GM19452 (cell line): Measurements from ENCODE around the gene SPTY2D1.
A peak's percentile ranks its signal among the peaks of the same experiment; 100 is the strongest.
"Not testable (repeated sequence)": the region's sequence is repeated elsewhere in the genome, so short reads cannot be mapped to it uniquely, and the experiment has no call there.

ENCODE experiments used
- ATAC-seq: cut with Tn5 transposase; IDR thresholded peaks from one replicate; pipeline ENCODE4 v1.9.1; 2021; ENCODE audit not compliant: unreplicated experiment

SPTY2D1 gene, protein sequence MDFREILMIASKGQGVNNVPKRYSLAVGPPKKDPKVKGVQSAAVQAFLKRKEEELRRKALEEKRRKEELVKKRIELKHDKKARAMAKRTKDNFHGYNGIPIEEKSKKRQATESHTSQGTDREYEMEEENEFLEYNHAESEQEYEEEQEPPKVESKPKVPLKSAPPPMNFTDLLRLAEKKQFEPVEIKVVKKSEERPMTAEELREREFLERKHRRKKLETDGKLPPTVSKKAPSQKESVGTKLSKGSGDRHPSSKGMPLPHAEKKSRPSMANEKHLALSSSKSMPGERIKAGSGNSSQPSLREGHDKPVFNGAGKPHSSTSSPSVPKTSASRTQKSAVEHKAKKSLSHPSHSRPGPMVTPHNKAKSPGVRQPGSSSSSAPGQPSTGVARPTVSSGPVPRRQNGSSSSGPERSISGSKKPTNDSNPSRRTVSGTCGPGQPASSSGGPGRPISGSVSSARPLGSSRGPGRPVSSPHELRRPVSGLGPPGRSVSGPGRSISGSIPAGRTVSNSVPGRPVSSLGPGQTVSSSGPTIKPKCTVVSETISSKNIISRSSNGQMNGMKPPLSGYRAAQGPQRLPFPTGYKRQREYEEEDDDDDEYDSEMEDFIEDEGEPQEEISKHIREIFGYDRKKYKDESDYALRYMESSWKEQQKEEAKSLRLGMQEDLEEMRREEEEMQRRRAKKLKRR

DNA sequence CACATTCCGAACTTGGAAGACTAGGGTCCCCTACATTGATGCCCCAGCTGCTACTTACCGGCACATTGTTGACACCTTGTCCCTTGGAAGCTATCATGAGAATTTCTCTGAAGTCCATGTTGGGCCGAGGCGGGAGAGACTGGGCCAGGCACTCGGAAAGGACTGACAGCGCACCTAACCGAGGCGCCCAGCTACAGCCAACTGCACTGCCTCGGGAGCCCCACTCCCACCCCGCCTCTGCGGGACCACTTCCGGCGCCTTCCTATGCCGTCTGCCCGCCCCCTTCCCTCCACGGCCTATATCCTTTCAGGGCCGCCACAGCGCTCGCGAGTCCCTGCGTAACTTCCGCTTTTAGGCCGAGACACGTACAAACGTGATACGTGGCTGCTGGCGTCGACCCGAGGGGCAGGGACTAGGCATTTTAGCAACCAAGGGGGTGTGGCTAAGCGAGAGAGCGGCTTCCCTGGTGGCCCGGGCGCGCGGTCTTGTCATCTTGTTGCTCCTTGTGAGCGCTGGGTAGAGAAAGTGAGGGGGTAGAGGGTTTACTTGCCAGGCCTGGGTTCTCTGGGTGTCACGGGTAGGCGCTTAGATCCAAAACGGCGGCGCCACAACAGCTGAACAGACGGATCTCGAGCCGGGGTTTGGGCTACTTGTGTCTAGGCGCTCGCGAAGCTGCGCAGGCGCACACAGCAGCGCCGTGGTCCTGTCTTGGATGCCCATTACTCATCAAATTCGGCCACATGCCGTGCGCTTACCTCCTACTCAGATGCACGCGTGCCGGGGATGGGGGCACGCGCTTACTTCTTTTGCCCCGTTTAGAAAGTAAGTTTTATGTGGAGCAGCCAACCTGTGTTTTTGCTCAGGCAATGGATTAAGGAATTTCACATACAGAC lies at the start of gene SPTY2D1:
TSS of gene SPTY2D1 (minus strand) at position 203 of the 893 bp plus-strand sequence. CDS start at position 118, 85 bp downstream.
- peak; percentile 94 for ATAC-seq

DNA sequence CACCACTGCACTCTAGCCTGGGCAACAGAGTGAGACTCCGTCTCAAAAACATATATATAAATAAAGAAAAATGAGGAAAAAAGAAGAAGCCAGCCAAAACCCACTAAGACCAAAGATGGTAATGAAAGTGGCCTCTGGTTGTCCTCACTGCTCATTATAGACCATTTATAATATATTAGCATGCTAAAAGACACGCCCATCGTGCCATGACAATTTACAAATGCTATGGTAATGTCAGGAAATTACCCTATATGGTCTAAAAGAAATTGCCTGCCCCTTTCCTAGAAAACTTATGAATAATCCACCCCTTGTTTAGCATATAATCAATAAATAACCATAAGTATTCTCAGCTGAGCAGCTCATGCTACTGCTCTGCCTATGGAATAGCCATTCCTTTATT lies 48.3 kb upstream of the SPTY2D1 start:
- ATAC-seq = no peak

- ATAC-seq = not testable (repeated sequence)
These were observed 47.8 kb upstream of the SPTY2D1 start for GRCh38 chr11:18681949-18682348.

DNA sequence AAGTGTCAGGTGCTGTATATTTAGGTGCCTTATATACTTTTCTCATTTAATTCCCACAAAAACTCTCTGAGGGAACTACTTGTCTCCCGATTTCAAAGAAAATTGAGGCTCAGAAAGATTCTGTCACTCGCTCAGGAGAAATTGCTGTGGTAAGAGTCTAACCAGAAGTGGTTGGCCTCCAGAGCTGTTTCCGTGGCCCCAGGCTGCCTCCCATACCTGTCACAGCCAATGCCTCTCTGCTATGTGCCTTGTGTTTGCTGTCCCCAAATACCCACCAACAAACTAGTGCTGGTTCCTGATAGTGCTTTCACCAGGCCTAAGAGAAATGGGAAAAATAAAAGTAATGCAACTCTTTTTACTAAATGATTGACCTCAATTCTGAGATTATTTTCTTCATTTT lies 43.4 kb upstream of the SPTY2D1 start:
- no peak for ATAC-seq

GRCh38 chr11:18676803-18677202 lies 42.7 kb upstream of the SPTY2D1 start:
- no peak for ATAC-seq

DNA sequence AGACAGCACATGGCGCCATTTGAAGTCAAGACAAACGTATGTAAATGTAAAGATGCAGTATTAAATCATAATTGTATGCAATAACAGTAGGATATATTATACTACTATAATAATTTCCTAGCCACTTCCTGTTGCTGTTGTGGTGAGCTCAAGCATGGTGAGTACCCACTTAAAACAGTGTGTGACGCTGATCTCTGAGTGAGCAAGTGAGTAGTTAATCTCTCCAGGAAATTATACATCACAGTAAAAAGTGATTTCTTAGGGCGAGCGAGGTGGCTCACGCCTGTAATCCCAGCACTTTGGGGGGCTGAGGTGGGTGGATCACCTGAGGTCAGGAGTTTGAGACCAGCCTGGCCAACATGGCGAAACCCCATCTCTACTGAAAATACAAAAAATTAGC lies 38.1 kb upstream of the SPTY2D1 start:
- ATAC-seq = not testable (repeated sequence)

GRCh38 chr11:18671246-18671645 lies 37.1 kb upstream of the SPTY2D1 start:
- ATAC-seq = no peak

DNA sequence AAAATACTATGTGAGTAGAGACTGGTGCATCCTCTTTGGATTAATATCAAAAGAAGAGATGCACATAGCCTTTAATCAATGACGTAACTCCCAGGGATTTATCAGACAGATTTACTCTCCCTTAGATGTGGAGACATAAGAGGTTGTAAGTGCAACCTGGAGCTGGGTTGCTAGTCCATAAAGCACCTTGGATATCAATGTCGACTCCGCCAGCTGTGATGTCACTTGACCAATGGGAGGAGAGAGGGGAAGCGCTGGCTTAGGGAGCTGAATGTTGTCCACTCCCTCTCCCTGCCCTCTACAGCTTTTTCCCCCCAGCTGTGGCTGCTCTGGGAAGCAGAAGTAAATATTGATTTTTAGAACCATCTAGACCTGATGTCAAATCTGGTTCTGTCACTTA lies 35.6 kb upstream of the SPTY2D1 start:
- no peak for ATAC-seq

DNA sequence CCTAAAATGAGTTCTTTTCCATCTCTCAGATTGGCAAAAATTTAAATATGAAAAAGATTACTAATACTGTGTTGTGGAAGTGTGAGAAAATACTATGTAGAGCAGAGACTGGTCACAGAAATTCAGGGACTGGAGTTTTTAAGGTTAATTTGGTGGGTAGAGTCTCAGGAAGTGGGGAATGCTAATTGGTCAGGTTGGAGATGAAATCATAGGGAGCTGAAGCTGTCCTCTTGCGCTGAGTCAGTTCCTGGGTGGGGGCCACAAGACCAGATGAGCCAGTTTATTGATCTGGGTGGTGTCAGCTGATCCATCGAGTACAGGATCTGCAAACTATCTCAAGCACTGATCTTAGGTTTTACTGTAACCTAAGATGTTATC lies 35.1 kb upstream of the SPTY2D1 start:
- no peak for ATAC-seq

GRCh38 chr11:18668131-18668530 lies 34.0 kb upstream of the SPTY2D1 start:
- no peak for ATAC-seq

- not testable (repeated sequence) for ATAC-seq
These were observed 31.3 kb upstream of the SPTY2D1 start for GRCh38 chr11:18665353-18665872.

DNA sequence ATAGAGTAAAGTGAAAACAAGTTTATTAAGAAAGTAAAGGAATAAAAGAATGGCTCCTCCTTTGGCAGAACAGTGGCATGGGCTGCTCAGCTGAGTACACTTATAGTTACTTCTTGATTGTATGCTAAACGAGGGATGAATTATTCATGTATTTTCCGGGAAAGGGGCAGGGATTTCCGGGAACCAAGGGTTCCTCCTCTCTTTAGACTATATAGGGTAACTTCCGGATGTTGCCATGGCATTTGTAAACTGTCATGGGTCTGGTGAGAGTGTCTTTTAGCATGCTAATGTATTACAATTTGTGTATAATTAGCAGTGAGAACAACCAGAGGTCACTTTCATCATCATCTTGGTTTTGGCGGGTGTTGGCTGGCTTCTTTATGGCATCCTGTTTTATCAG lies 23.5 kb upstream of the SPTY2D1 start:
- ATAC-seq = no peak

- no peak for ATAC-seq
These were observed 16.9 kb upstream of the SPTY2D1 start for GRCh38 chr11:18650859-18651557.

- ATAC-seq = no peak
These were observed 16.2 kb upstream of the SPTY2D1 start for GRCh38 chr11:18650353-18650752.

- not testable (repeated sequence) for ATAC-seq
These were observed 8.9 kb upstream of the SPTY2D1 start for GRCh38 chr11:18643034-18643433.

GRCh38 chr11:18641677-18642076 lies 7.5 kb upstream of the SPTY2D1 start:
- no peak for ATAC-seq

DNA sequence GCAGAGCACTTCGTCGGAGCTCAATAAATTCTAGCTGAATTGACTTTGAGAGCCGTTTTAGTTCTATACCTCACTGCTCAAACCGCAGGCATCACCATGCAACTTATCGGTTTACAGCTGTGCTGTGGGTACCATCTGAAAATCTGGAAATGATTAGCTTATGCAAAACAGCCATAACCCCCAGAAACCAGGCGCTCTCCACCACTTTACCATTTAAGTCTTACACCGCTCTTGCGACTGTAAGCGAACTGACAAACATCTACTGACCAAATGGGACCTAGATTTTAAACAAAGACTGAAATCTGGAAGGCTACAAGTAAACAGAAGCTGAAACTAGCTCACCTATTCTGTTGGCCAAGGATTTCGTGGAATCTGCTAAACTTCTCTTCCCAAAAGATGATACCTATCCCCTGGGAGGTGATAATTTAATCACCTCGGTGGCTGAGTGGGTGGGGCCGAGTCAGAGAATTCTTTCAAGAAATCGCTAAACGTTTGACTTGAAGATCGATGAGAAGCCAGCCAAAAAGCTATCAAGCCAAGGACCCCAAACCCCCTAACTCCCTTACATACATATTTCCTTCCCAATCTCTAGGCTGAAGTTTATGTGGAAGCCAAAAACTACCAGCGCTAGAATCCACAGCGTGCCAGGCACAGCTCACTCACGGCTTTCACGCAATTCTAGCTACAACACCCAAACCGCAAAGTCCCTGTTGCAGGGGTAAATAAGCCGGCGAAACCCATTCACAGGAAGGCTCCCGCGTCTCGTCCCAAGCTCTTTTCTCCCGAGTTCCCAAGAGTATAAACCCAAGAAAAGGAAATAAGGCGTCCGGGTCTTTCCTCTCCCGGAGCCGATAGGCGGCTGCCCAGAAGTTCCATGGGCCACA lies 644 bp downstream of the SPTY2D1 start:
- ATAC-seq = peak; percentile 65

GRCh38 chr11:18632841-18633240 lies 1.3 kb downstream of the SPTY2D1 start:
- no peak for ATAC-seq

DNA sequence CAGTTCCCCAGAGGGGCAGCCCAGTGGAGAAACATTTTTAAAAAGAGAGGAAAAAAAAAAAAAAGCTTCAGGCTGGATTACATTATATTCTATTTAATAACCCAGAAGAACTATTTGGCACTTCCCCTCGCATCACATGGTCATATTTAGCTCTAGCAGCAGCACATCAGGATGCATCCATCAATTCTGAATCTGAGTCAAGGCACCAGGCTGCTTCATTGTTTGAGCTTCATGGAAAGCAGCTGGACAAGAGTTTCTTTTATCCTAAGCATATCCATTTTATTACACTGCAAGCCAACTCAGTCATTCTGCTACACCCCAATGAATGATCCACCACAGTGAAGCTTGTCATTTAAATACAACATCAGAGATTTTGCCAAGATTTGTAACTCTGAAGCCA lies 10.0 kb downstream of the SPTY2D1 start:
- no peak for ATAC-seq

DNA sequence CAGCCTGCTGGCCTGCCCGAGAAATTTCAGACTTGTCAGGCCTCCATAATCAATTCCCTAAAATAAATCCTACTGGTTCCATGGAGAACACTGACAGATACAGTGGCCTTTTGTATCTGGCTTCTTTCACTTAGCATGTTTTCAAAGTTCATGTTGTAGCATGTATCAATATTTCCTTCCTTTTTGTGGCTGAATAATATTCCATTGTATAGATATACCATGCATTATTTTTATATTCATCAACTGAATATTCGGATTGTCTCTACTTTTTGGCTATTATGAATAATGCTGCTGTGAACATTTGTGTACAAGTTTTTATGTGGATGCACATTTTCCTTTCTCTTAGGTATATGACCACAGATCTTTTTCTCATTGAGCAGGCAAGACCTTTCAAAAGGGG lies 10.4 kb downstream of the SPTY2D1 start:
- ATAC-seq = no peak
